Endothelial cell (in vitro differentiated cells): ENCODE results near the gene DNAH6. TPM values are rescaled to one million over a fixed set of nuclear protein-coding genes. Genes with fewer than 3 reads are reported as not detected.

Experiments
- DNase-seq: peaks from one replicate; pipeline ENCODE4 v3.0.0; 2021; ENCODE audit warnings: low spot score
- H3K27ac Mint-ChIP-seq: one replicate; pipeline ENCODE4 v1.8.0; 2021; ENCODE audit warnings: mixed read lengths, inconsistent platforms; ENCODE audit not compliant: unreplicated experiment
- H3K27me3 Mint-ChIP-seq: one replicate; pipeline ENCODE4 v1.8.0; 2021; ENCODE audit warnings: mild to moderate bottlenecking, moderate library complexity, mixed read lengths, inconsistent platforms; ENCODE audit not compliant: unreplicated experiment
- H3K36me3 Mint-ChIP-seq: one replicate; pipeline ENCODE4 v1.8.0; 2021; ENCODE audit warnings: mild to moderate bottlenecking, low read depth, mixed read lengths, inconsistent platforms; ENCODE audit not compliant: unreplicated experiment
- H3K4me1 Mint-ChIP-seq: one replicate; pipeline ENCODE4 v1.8.0; 2021; ENCODE audit warnings: mild to moderate bottlenecking, mixed read lengths, inconsistent platforms; ENCODE audit not compliant: unreplicated experiment
- H3K4me3 Mint-ChIP-seq: one replicate; pipeline ENCODE4 v1.8.0; 2021; ENCODE audit warnings: mild to moderate bottlenecking, mixed read lengths, inconsistent platforms; ENCODE audit not compliant: unreplicated experiment
- H3K9me3 Mint-ChIP-seq: one replicate; pipeline ENCODE4 v1.8.0; 2021; ENCODE audit warnings: mixed read lengths, inconsistent platforms; ENCODE audit not compliant: unreplicated experiment
- total RNA-seq: library from RNA; stranded (reverse); fragmentation: NEBNext Ultra II Directional; extraction: Animal tissue kit (Norgen Biotek cat#: 25700); gene quantifications from one replicate; pipeline ENCODE4 v1.2.1, GENCODE V29; 2021; ENCODE audit not compliant: unreplicated experiment
- TF ChIP-seq, protein P1 (sequence below): fragments of 200-600 bp; sonication (generic); IDR thresholded peaks from one replicate; pipeline ENCODE4 v1.5.0; 2021; ENCODE audit warnings: antibody characterized with exemption; ENCODE audit not compliant: unreplicated experiment

Gene DNAH6
- total RNA-seq, 1 donor from 2014 or later: 7.8 TPM

- Mint-ChIP-seq H3K27me3 (no peaks in the 10 kb centered on the region), H3K27ac (no peak overlapping the region), H3K4me3 (no peak overlapping the region), H3K9me3 (no peaks in the 10 kb centered on the region), H3K36me3 (peaks cover 3% of the 10 kb centered on the region), H3K4me1 (no peaks in the 10 kb centered on the region)
- TF ChIP-seq, protein P1, sequence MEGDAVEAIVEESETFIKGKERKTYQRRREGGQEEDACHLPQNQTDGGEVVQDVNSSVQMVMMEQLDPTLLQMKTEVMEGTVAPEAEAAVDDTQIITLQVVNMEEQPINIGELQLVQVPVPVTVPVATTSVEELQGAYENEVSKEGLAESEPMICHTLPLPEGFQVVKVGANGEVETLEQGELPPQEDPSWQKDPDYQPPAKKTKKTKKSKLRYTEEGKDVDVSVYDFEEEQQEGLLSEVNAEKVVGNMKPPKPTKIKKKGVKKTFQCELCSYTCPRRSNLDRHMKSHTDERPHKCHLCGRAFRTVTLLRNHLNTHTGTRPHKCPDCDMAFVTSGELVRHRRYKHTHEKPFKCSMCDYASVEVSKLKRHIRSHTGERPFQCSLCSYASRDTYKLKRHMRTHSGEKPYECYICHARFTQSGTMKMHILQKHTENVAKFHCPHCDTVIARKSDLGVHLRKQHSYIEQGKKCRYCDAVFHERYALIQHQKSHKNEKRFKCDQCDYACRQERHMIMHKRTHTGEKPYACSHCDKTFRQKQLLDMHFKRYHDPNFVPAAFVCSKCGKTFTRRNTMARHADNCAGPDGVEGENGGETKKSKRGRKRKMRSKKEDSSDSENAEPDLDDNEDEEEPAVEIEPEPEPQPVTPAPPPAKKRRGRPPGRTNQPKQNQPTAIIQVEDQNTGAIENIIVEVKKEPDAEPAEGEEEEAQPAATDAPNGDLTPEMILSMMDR: no peak
- DNase-seq: no peak
These were observed 130.2 kb downstream of the DNAH6 start for GRCh38 chr2:84646514-84646913.

- H3K4me3 Mint-ChIP-seq: no peak overlapping the region
- TF ChIP-seq, protein P1: no peak
- H3K27ac Mint-ChIP-seq: no peak overlapping the region
- no peaks in the 10 kb centered on the region for H3K9me3 Mint-ChIP-seq
- no peaks in the 10 kb centered on the region for H3K4me1 Mint-ChIP-seq
- no peaks in the 10 kb centered on the region for H3K36me3 Mint-ChIP-seq
- no peaks in the 10 kb centered on the region for H3K27me3 Mint-ChIP-seq
- DNase-seq: no peak
These were observed 131.0 kb downstream of the DNAH6 start for GRCh38 chr2:84647267-84647666.

DNA sequence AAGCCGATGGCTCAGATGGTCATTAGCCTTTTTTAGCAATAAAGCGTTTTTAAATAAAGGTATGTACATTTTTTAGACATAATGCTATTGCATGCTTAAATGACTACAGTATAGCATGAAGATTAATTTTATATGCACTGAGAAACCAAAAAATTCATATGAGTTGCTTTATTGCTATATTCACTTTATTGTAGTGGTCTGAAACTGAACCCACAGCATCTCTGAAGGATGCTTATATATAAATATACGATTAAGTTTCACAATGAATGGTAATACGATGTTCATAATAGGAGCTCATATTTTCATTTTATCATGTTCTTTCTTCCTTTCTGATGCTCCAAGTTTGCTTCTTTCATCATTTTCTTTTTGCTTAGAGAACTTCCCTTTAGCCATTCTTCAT is 132.8 kb downstream of the DNAH6 start:
- no peak for DNase-seq
- no peaks in the 10 kb centered on the region for H3K9me3 Mint-ChIP-seq
- no peak overlapping the region for H3K27ac Mint-ChIP-seq
- H3K4me3 Mint-ChIP-seq: no peak overlapping the region
- H3K4me1 Mint-ChIP-seq: no peaks in the 10 kb centered on the region
- TF ChIP-seq, protein P1: no peak
- no peaks in the 10 kb centered on the region for H3K27me3 Mint-ChIP-seq
- no peaks in the 10 kb centered on the region for H3K36me3 Mint-ChIP-seq

DNA sequence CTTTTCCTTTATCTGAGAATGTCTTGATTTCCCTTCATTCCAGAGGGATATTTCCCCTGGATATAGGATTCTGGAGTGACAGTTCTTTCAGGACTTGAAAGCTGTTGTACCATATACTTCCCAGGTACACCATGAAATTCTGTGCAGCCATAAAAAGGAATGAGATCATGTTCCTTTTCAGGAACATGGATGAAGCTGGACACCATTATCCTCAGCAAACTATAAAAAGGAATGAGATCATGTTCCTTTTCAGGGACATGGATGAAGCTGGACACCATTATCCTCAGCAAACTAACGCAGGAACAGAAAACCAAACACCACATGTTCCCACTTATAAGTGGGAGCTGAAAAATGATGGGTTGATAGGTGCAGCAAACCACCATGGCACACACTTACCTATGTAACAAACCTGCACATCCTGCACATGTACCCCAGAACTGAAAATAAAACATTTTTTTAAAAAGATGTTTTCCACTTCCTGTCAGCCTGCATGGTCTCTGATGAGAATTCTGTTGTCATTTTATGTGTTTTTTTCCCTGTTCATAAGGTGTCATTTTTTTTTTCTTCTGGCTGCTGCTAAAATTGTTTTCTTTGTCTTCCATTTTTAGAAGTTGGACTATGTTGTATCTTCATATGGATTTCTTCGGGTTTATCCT is 133.3 kb downstream of the DNAH6 start:
- TF ChIP-seq, protein P1: no peak
- no peak overlapping the region for H3K4me3 Mint-ChIP-seq
- no peaks in the 10 kb centered on the region for H3K36me3 Mint-ChIP-seq
- no peaks in the 10 kb centered on the region for H3K27me3 Mint-ChIP-seq
- no peaks in the 10 kb centered on the region for H3K4me1 Mint-ChIP-seq
- no peak for DNase-seq
- H3K9me3 Mint-ChIP-seq: no peaks in the 10 kb centered on the region
- H3K27ac Mint-ChIP-seq: no peak overlapping the region

GRCh38 chr2:84652431-84652830 is 136.1 kb downstream of the DNAH6 start:
- peaks cover 1% of the 10 kb centered on the region for H3K27me3 Mint-ChIP-seq
- H3K27ac Mint-ChIP-seq: no peak overlapping the region
- TF ChIP-seq, protein P1: no peak
- no peaks in the 10 kb centered on the region for H3K9me3 Mint-ChIP-seq
- H3K4me1 Mint-ChIP-seq: no peaks in the 10 kb centered on the region
- H3K36me3 Mint-ChIP-seq: no peaks in the 10 kb centered on the region
- no peak overlapping the region for H3K4me3 Mint-ChIP-seq
- DNase-seq: no peak
